WERI-Rb-1 (cell line): ENCODE results near the gene PDE7B.

Experiments used
- DNase-seq: peaks from one replicate; pipeline ENCODE4 v3.0.0-alpha.2; 2020
- H3K27ac ChIP-seq: fragments of 250-450 bp; sonication (Bioruptor Pico); 2 replicates; pipeline ENCODE4 v1.5.1; 2020; ENCODE audit warnings: mild to moderate bottlenecking, moderate library complexity
- H3K27me3 ChIP-seq: fragments of 250-450 bp; sonication (Bioruptor Pico); 2 replicates; pipeline ENCODE4 v1.5.1; 2021; ENCODE audit warnings: mild to moderate bottlenecking, low read depth, moderate library complexity; ENCODE audit not compliant: insufficient read depth, severe bottlenecking
- H3K36me3 ChIP-seq: fragments of 250-450 bp; sonication (Bioruptor Pico); 2 replicates; pipeline ENCODE4 v1.5.1; 2020; ENCODE audit warnings: mild to moderate bottlenecking, moderate library complexity
- H3K4me3 ChIP-seq: 2 replicates; pipeline ENCODE4 v1.5.1; 2011; ENCODE audit warnings: low read depth, mild to moderate bottlenecking, control low read depth, low read length
- H3K9me3 ChIP-seq: fragments of 250-450 bp; sonication (Bioruptor Pico); 2 replicates; pipeline ENCODE4 v1.5.1; 2021; ENCODE audit warnings: mild to moderate bottlenecking, moderate library complexity; ENCODE audit not compliant: severe bottlenecking
- TF ChIP-seq, protein P1 (sequence below): IDR thresholded peaks from 2 replicates; pipeline ENCODE4 v1.5.1; 2011; ENCODE audit warnings: low read depth, mild to moderate bottlenecking, control low read depth, inconsistent platforms, low read length

PDE7B gene

DNA sequence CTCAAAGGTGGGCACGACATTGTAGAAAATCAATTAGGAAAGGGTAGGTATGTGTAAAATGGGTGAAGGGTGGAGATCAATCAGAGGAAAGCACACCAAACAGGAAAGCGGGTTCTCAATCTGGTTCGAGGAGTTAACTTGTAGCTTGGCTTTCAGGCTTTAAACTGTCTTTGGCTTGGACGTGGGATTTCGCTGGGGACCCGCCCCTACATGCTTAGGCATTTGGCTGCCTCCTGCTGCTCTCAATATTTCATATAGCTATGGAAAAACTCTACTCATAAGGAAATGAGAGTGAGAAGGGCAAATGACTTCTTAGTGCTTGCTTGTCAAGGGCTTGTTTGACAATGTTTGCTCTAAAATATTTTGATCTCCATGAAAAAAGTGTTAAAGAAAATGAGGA, 38.1 kb upstream of the PDE7B start:
- Histone ChIP-seq H3K36me3 (no peaks in the 10 kb centered on the region), H3K27me3 (peaks cover 4% of the 10 kb centered on the region), H3K27ac (no peak overlapping the region), H3K4me3 (no peak overlapping the region), H3K9me3 (no peaks in the 10 kb centered on the region)
- DNase-seq = no peak
- TF ChIP-seq, protein P1, sequence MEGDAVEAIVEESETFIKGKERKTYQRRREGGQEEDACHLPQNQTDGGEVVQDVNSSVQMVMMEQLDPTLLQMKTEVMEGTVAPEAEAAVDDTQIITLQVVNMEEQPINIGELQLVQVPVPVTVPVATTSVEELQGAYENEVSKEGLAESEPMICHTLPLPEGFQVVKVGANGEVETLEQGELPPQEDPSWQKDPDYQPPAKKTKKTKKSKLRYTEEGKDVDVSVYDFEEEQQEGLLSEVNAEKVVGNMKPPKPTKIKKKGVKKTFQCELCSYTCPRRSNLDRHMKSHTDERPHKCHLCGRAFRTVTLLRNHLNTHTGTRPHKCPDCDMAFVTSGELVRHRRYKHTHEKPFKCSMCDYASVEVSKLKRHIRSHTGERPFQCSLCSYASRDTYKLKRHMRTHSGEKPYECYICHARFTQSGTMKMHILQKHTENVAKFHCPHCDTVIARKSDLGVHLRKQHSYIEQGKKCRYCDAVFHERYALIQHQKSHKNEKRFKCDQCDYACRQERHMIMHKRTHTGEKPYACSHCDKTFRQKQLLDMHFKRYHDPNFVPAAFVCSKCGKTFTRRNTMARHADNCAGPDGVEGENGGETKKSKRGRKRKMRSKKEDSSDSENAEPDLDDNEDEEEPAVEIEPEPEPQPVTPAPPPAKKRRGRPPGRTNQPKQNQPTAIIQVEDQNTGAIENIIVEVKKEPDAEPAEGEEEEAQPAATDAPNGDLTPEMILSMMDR = no peak

GRCh38 chr6:135814043-135814442, 37.5 kb upstream of the PDE7B start:
- TF ChIP-seq, protein P1 = no peak

DNA sequence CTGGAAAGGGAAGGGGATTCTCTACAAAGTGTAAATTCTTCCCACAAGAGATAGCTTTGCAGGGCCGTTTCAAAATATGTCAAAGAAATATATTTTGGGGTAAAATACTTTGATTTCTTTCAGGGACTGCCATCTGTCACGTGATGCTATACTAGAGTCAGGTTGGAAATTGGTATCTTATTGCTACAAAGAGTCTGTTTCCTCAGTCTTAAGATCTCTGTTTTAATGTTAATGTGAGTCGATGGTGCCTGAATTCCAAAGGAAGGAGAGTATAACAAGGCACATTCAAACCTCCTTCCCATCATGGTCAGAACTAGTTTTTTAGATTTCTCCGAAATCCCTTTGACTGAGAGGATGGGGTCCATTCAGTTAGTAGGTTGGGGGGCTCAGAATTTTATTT, 36.3 kb upstream of the PDE7B start:
- Histone ChIP-seq H3K27ac (no peak overlapping the region), H3K9me3 (no peaks in the 10 kb centered on the region), H3K36me3 (no peaks in the 10 kb centered on the region), H3K27me3 (no peaks in the 10 kb centered on the region), H3K4me3 (no peak overlapping the region)
- no peak for DNase-seq
- TF ChIP-seq, protein P1 = no peak

More at GRCh38 chr6:135814043-135814442, 37.5 kb upstream of the PDE7B start:
- no peak for DNase-seq
- Histone ChIP-seq H3K9me3 (no peaks in the 10 kb centered on the region), H3K27ac (no peak overlapping the region), H3K4me3 (no peak overlapping the region), H3K27me3 (peaks cover 4% of the 10 kb centered on the region), H3K36me3 (no peaks in the 10 kb centered on the region)

- no peak for DNase-seq
- H3K4me3 ChIP-seq = no peak overlapping the region
- TF ChIP-seq, protein P1 = no peak
- no peaks in the 10 kb centered on the region for H3K27me3 ChIP-seq
- H3K9me3 ChIP-seq = no peaks in the 10 kb centered on the region
- no peak overlapping the region for H3K27ac ChIP-seq
- no peaks in the 10 kb centered on the region for H3K36me3 ChIP-seq
Observed at GRCh38 chr6:135817035-135817434, 34.5 kb upstream of the PDE7B start.

DNA sequence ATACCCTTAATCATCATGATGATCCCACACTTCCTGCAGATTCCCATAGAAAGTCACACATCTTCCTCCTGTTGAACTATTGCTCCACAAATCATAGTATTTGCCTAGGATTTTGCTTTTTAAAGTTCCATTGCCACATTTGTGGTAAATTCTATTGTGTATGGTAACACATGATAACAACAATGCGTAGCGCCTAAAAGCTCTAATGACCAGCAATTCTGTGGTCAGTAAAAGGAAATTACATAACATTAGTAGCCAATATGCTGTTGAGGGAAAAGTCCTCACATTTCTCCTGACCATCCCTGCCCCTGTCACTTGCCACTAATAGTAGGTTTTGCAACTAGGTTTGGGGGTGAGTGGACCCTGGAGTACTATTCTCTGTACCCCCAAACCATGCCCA, 31.8 kb upstream of the PDE7B start:
- H3K9me3 ChIP-seq = no peaks in the 10 kb centered on the region
- no peak for DNase-seq
- TF ChIP-seq, protein P1 = no peak
- no peak overlapping the region for H3K27ac ChIP-seq
- no peaks in the 10 kb centered on the region for H3K27me3 ChIP-seq
- no peak overlapping the region for H3K4me3 ChIP-seq
- no peaks in the 10 kb centered on the region for H3K36me3 ChIP-seq

DNA sequence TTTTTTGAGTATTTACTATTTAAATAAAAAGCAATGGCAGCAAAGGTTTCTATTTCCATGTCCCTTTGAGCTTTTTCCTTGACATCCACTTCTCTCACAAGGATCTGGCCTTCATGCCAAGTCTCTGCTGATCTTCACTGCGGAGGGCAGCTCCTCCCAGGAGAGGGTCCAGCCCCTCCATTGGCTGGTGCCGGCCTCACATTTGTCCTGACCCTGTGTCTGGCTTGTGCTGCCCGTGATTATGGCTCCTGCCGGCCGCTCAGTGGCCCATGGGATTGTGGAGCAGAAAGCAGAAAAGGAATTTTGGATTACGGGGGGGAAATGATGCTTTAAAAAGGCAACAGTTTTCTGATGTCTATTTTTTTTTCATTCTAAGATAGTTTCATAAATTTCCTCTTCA, 31.2 kb upstream of the PDE7B start:
- no peaks in the 10 kb centered on the region for H3K36me3 ChIP-seq
- no peak for DNase-seq
- TF ChIP-seq, protein P1 = no peak
- H3K27me3 ChIP-seq = no peaks in the 10 kb centered on the region
- no peak overlapping the region for H3K4me3 ChIP-seq
- H3K27ac ChIP-seq = no peak overlapping the region
- no peaks in the 10 kb centered on the region for H3K9me3 ChIP-seq
